KOPT-K1 (cell line): Measurements from ENCODE around the gene WWC2.

Source experiments
- H3K27ac ChIP-seq: fragments of 200-600 bp; sonication (generic); 2 replicates; pipeline ENCODE4 v1.5.1; 2016; ENCODE audit warnings: antibody characterized with exemption, mild to moderate bottlenecking, low read depth, low read length; ENCODE audit not compliant: poor library complexity, severe bottlenecking
- H3K36me3 ChIP-seq: fragments of 200-600 bp; sonication (generic); 2 replicates; pipeline ENCODE4 v1.5.1; 2017; ENCODE audit warnings: antibody characterized with exemption, mild to moderate bottlenecking, low read length, moderate library complexity; ENCODE audit not compliant: insufficient read depth
- H3K9me3 ChIP-seq: fragments of 200-600 bp; sonication (generic); 2 replicates; pipeline ENCODE4 v1.5.1; 2017; ENCODE audit warnings: antibody characterized with exemption, low read length, mild to moderate bottlenecking; ENCODE audit not compliant: insufficient read depth, poor library complexity, severe bottlenecking

Gene WWC2

DNA sequence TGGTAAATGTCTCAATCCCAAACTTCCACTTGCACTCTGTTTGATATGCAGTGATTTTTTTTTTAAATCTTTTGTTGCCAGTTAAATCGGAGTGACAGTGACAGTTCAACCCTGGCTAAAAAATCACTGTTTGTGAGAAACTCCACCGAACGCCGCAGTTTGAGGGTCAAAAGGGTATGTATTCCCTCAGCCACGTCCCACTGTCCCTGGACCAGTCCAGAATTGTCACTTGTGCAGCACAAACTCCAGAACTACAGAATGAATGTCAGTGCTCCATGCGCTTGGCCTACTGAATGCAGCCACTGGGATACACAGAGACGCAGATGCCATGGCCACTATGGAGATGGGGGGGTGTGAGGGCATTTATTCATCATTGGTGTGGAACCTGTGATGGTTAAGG is 186.8 kb downstream of the WWC2 start:
- no peaks in the 10 kb centered on the region for H3K36me3 ChIP-seq
- H3K27ac ChIP-seq, result no peak overlapping the region
- no peaks in the 10 kb centered on the region for H3K9me3 ChIP-seq

DNA sequence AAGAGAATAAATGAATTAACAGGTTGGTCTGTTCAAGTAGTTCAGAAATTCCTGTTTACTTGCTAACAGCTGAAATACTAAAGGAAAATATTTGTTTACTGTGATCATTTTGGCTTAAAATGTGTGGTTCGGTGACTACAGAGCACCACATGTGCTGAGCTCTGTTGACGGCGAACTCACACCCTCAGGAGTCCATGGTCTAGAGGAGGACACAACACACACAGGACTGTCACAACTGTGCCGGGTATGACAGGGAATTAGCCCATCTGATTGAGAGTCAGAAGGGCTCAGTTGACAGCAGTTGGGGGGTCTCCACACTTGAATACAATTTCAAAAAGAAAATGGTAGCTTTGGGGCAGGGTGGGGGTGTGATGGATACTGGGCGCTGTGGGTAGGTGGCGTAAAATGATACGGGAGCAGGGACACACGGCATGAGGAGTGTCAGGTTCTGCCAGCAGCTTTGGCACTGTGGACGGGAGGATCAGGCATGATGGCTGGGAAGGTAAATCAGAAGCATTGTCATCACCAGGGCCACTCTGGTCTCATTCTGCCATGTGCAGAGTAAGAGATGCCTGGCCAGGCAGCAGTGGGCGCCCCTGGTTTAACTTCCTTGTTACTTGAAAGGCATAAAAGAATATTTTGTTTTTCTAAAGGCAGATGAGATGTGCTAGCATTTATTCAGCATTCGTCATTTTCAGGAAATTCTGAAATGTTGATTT is 187.7 kb downstream of the WWC2 start:
- H3K27ac ChIP-seq, result no peak overlapping the region
- no peaks in the 10 kb centered on the region for H3K36me3 ChIP-seq
- H3K9me3 ChIP-seq, result no peaks in the 10 kb centered on the region

DNA sequence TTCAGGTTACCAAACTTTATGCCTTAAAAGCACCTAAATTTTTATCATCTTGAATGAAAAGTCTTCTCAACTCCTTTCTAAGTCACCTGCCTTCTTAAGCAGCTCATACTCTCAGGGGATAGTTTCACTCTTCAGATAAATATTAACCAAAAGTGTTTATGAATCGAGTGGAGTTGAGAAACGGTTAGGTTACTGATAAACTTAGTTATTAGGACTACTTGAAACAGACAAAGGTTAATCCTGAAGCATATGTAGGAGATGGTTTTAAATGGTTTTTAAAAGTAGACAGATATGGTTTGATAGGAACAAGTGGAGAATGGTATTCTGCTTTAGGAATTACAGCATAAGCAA is 188.2 kb downstream of the WWC2 start:
- Histone ChIP-seq H3K27ac (no peak overlapping the region), H3K9me3 (no peaks in the 10 kb centered on the region), H3K36me3 (no peaks in the 10 kb centered on the region)

DNA sequence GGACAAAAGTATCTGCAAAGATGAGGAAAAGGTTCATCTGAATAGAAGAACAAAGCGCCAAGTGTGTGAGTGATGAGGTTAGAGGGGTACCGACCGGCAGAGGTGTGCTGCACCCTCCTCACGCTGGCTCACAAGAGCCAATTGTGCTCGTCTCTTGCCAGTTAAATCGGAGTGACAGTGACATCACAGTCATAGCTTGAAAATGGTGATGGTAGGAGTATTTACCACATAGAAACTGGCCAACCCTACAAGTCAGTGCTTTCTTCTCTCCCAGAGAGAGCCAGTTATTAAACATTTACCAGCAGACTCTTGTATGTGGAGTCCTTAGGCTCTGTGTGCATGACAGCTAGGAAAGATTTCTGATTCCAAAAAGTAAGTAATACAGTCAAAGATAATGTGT is 188.6 kb downstream of the WWC2 start:
- Histone ChIP-seq H3K27ac (no peak overlapping the region), H3K36me3 (no peaks in the 10 kb centered on the region), H3K9me3 (no peaks in the 10 kb centered on the region)

DNA sequence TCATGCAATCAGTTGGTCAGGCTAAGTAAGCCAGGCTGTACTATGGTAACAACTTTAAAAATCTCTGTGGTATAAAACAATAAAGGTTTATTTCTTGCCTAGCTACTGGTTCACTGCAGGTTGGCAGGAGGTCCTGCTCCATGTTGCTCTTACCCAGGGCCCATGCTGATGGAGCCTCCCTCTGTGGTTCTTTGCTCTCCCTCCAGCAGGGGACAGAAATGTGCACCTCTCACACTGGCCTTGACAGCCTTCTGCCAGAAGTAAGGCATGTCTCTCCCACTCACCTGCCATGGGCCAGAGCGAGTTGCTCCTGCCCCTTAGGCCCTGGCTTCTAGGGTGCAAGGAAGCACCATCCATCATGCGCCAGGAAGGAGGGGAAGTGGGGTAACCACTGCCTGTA is 189.9 kb downstream of the WWC2 start:
- Histone ChIP-seq H3K36me3 (no peaks in the 10 kb centered on the region), H3K9me3 (no peaks in the 10 kb centered on the region), H3K27ac (no peak overlapping the region)

DNA sequence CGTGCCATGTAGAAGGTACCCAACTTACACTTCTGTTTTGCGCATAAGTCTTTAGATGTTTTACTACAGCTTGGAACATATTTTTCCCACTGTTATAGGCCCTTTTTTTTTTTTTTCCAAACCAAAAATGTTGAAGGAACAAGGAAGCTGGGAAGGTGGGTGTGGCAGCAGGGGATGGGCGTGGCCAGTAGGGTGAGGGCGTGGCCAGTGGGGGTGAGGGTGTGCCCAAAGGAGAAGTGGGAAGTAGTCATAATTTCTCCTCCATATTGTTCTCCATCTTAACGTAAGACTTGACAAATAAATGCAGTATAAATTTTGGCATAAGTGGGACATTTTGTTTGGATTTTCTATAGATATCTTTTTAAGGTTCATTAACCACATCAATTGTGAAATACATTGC is 190.6 kb downstream of the WWC2 start:
- H3K36me3 ChIP-seq, result no peaks in the 10 kb centered on the region
- no peaks in the 10 kb centered on the region for H3K9me3 ChIP-seq
- H3K27ac ChIP-seq, result no peak overlapping the region

DNA sequence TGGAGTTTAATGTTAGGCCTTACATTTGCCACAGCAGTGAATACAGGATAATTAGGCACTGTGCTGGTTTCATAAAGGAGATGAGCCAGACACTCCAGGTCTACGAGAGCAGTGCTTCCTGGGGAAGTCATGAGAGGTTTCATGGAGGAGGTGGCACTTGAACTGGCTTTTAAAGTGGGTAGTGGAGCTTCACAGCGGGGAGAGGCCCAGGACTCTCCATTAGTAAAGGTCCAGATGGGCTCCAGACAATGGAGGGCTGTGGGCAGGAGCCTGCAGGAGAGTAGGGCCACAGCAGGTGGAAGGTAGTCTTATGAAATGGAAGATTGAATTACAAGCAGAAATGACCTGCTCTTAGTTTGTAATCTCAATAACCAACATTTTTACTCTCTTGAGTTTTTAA is 192.0 kb downstream of the WWC2 start:
- no peaks in the 10 kb centered on the region for H3K36me3 ChIP-seq
- H3K27ac ChIP-seq, result no peak overlapping the region
- H3K9me3 ChIP-seq, result no peaks in the 10 kb centered on the region

DNA sequence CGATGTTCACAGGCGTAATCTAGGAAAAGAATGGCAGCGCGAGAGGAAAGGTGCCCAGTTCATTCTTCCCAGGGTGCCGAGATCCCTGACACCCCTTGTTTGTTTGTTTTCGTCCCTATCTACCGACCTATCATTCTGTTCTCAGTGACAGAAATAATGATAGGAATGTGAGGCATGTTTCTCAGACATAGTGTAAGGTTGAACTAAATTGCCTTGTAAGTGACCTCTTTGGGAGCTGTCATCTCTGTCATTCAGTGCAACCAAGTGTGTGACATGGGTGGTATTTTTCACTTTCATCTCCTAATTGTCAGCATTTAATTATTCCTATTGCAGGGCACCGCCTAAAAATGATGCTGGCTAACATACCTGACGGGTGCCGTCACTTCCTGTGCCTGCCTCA is 196.7 kb downstream of the WWC2 start:
- H3K27ac ChIP-seq, result no peak overlapping the region
- no peaks in the 10 kb centered on the region for H3K9me3 ChIP-seq
- no peaks in the 10 kb centered on the region for H3K36me3 ChIP-seq

DNA sequence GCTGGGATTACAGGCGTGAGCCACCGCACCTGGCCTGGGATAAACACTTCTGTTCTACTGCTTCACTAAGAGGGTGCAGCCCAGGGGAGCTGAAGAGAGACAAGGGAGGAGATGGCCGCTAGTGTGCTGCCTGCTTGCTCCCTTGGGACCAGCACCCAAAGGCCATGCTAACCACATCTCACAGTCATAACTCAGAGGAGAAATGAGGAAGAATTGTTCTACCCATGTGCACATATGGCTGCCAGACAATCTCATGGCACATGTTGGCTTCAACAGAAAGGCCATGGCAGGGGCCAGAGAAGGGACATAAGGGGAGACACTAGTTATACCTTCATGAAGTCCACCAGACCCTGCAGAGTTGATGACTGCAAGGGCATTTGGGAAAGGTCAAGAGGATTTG is 198.6 kb downstream of the WWC2 start:
- Histone ChIP-seq H3K36me3 (no peaks in the 10 kb centered on the region), H3K27ac (no peak overlapping the region)

DNA sequence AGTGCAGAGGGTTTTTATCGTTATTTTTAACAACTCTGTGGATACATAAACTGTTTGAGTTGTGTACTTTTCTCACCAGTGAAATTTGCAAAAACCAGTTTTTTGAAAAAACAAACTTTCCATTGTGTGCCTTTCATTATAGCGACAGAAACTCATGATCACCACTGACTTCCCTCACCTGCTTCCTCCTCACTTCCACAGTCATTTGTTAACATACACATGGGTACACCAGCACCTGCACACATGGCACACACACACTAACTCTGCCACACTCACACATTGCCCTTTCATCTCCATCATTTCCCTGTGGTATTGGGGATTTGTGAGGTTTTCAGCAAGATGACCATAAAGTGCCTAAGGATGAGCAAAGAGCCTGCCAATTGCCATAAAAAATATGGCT is 200.4 kb downstream of the WWC2 start:
- Histone ChIP-seq H3K27ac (no peak overlapping the region), H3K36me3 (no peaks in the 10 kb centered on the region), H3K9me3 (no peaks in the 10 kb centered on the region)

More for the DNA sequence above, 198.6 kb downstream of the WWC2 start:
- no peaks in the 10 kb centered on the region for H3K9me3 ChIP-seq

DNA sequence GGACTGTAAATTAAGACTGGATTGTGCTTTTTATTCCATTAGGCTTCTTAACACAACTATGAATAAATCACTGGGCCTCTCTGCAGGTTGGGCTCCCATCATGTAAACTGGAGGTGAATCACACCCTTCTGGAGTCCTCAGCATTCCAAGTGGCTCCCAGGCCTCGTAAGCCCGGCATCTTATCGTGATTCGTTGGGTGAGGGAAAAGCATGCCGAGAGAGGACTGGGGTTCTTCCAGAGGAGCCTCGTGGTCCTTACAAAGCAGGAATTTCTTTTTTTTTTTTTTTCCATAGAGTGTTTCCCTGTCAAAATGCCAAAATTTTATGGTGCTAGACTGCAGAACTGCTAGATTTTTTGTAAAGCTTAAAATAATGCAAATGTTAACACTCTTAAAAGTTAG is 201.0 kb downstream of the WWC2 start:
- Histone ChIP-seq H3K36me3 (no peaks in the 10 kb centered on the region), H3K9me3 (no peaks in the 10 kb centered on the region), H3K27ac (no peak overlapping the region)

DNA sequence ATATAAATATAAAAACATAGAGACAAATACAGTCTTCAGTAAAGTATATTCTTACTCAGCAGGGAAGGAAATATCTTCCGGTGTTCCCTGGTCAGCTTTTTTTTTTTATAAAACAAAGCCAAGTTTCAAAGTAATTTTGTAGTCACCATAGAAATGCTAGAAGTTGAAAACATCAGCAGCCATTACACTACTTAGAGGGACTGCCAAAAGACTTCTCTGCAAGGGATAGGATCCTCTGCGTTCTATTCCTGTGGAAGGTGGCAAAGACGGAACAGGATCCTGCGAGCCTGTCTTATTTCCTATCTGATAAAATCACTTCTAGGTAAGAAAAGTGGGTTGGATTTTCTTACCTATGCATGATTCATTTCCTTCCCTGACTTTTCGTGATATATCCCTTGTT is 201.6 kb downstream of the WWC2 start:
- H3K9me3 ChIP-seq, result no peaks in the 10 kb centered on the region
- no peaks in the 10 kb centered on the region for H3K36me3 ChIP-seq
- H3K27ac ChIP-seq, result no peak overlapping the region

DNA sequence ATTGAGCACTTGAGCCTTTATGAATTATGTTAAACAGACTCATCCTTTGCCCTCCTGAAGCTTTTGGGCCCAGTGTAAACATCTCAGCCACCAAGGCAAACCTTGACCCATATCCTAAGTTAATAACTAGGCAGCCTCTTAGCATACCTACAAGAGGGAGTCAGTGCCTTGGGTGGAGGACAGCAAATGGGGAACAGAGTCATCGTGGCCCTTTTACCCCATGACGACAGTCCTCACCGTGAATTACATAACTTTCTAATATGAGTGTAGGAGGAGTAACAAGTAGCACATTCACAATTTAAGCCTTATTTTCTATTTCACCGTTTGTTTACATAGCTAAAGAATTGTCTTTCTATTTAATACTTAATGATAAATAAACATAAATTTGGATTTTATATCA is 204.2 kb downstream of the WWC2 start:
- Histone ChIP-seq H3K36me3 (no peaks in the 10 kb centered on the region), H3K9me3 (no peaks in the 10 kb centered on the region), H3K27ac (no peak overlapping the region)

DNA sequence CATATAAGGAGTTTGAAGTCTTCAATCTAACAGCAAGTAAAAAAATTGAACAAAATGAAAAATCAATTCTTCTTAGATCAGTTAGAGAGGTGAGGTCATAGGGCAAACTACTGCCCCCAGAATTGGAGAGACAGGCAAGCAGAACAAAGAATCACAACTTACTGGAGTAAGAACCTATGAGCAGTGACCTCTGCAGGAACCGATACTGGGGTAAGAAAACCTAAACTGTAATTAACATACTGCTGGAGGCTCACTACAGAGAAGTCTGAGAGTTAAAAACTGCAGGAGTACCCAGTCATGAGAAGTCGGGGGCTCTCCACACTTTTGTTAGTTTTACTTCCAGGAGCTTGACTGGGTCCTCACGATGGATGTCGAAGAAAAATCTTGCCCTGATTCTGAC is 205.0 kb downstream of the WWC2 start:
- Histone ChIP-seq H3K9me3 (no peaks in the 10 kb centered on the region), H3K36me3 (no peaks in the 10 kb centered on the region), H3K27ac (no peak overlapping the region)

DNA sequence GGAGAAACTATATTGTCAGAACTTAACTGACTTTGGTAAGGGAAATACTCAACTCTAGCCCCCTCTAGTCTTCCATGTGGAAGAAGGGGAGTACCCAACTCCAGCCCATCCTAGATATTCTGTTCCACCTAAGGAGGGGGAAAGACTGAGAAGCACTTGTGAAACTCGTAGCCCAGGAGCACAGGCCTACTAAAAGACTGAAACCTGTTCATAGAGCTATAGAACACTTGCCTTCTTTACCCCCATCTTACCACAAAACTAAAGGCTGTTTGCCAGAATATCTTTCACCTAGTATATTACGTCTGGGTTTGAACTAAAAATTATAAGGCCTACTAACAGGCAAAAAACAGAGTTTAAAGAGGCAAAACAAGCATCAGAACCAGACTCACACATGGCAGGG is 205.5 kb downstream of the WWC2 start:
- Histone ChIP-seq H3K9me3 (no peaks in the 10 kb centered on the region), H3K27ac (no peak overlapping the region), H3K36me3 (no peaks in the 10 kb centered on the region)

DNA sequence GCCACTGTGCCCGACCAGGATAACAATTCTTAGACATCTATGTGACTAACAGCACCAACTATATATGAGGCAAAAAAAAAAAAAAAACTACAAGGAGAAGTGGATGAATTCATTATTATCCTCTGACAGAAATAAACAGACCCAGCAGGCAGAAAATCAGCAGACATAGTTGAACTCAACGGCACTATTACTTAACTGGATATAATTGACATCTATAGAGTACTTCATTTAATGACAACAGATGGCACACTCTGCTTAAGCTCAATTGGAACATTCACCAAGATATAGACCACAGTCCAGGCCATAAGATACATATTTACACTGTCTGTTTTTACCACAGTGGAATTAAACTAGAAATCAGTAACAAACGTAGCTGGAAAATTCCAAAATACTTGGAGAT is 207.8 kb downstream of the WWC2 start:
- no peaks in the 10 kb centered on the region for H3K9me3 ChIP-seq
- H3K36me3 ChIP-seq, result no peaks in the 10 kb centered on the region
- no peak overlapping the region for H3K27ac ChIP-seq
